ENCODE data around the gene GUCA2A. TPM values are rescaled to one million over a fixed set of nuclear protein-coding genes. Genes with fewer than 3 reads are reported as not detected.
"Not testable (repeated sequence)": the region's sequence is repeated elsewhere in the genome, so short reads cannot be mapped to it uniquely, and the experiment has no call there.

The GUCA2A gene
- not detected for total RNA-seq

GRCh38 chr1:42164551-42165420 is at the start of gene GUCA2A:
TSS of gene GUCA2A (minus strand) at chr1:42164745. CDS start at chr1:42164712, 33 bp downstream.
- no peak for DNase-seq

GRCh38 chr1:42211224-42211623 is 46.7 kb upstream of the GUCA2A start:
- DNase-seq: no peak

GRCh38 chr1:42210421-42211133 is 46.0 kb upstream of the GUCA2A start:
- DNase-seq: peak; percentile 4

GRCh38 chr1:42209526-42210251 is 45.1 kb upstream of the GUCA2A start:
- peak; percentile 49 for DNase-seq

- DNase-seq: not testable (repeated sequence)
Observed at GRCh38 chr1:42206930-42207329, 42.4 kb upstream of the GUCA2A start.

GRCh38 chr1:42206164-42206563 is 41.6 kb upstream of the GUCA2A start:
- DNase-seq: no peak

- no peak for DNase-seq
Observed at GRCh38 chr1:42201986-42202385, 37.4 kb upstream of the GUCA2A start.

- no peak for DNase-seq
Observed at GRCh38 chr1:42198251-42198650, 33.7 kb upstream of the GUCA2A start.

GRCh38 chr1:42195841-42196240 is 31.3 kb upstream of the GUCA2A start:
- DNase-seq: no peak

GRCh38 chr1:42192106-42192505 is 27.6 kb upstream of the GUCA2A start:
- no peak for DNase-seq

GRCh38 chr1:42191319-42191718 is 26.8 kb upstream of the GUCA2A start:
- no peak for DNase-seq

GRCh38 chr1:42189931-42190853 is 25.6 kb upstream of the GUCA2A start:
- no peak for DNase-seq

GRCh38 chr1:42186152-42186551 is 21.6 kb upstream of the GUCA2A start:
- DNase-seq: no peak

GRCh38 chr1:42184616-42185015 is 20.1 kb upstream of the GUCA2A start:
- DNase-seq: no peak

- no peak for DNase-seq
Observed at GRCh38 chr1:42183957-42184268, 19.4 kb upstream of the GUCA2A start.

GRCh38 chr1:42183210-42183956 is 18.8 kb upstream of the GUCA2A start:
- DNase-seq: no peak

- no peak for DNase-seq
Observed at GRCh38 chr1:42181687-42182086, 17.1 kb upstream of the GUCA2A start.

- DNase-seq: no peak
Observed at GRCh38 chr1:42179900-42180329, 15.4 kb upstream of the GUCA2A start.

GRCh38 chr1:42179275-42179674 is 14.7 kb upstream of the GUCA2A start:
- peak; percentile 42 for DNase-seq

- DNase-seq: no peak
Observed at GRCh38 chr1:42178249-42178648, 13.7 kb upstream of the GUCA2A start.

- peak; percentile 84 for DNase-seq
Observed at GRCh38 chr1:42177541-42177981, 13.0 kb upstream of the GUCA2A start.

All from tongue (tissue), 2 donors.